Neural cell (in vitro differentiated cells): ENCODE data around the gene FKBP1A.

Experiments
- EZH2 ChIP-seq: fragments of 200-600, 300-800 bp; shearing (Covaris generic), sonication (generic); IDR thresholded peaks from 2 replicates; pipeline ENCODE4 v1.6.1; 2014; ENCODE audit warnings: antibody characterized with exemption, low read length, borderline replicate concordance, mild to moderate bottlenecking; ENCODE audit not compliant: insufficient read depth, poor library complexity, severe bottlenecking
- TF ChIP-seq, protein P1 (sequence below): fragments of 450-650 bp; IDR thresholded peaks from 2 replicates; pipeline ENCODE4 v1.5.1; 2014; ENCODE audit warnings: antibody characterized with exemption, mild to moderate bottlenecking, moderate library complexity; ENCODE audit not compliant: poor library complexity, severe bottlenecking

DNA sequence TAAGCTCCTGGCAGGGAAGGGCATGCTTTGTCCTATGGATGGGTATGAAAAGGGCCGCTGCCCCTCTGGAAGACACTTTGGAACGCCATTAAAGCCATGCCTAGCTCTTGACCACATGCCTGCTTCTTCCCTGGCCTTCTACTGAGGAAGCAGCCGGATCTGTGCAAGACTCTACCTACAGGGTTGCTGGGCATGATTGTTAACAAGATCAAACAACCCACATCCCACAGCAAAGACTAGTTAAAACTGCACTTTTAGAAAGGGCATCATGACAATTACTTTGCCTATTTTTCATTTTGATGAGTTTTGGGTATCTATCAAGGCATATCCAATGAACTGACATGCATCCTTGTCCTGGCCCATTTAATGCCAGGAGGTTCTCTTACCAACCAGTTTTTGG, 48.3 kb upstream of the FKBP1A start:
- TF ChIP-seq, protein P1, sequence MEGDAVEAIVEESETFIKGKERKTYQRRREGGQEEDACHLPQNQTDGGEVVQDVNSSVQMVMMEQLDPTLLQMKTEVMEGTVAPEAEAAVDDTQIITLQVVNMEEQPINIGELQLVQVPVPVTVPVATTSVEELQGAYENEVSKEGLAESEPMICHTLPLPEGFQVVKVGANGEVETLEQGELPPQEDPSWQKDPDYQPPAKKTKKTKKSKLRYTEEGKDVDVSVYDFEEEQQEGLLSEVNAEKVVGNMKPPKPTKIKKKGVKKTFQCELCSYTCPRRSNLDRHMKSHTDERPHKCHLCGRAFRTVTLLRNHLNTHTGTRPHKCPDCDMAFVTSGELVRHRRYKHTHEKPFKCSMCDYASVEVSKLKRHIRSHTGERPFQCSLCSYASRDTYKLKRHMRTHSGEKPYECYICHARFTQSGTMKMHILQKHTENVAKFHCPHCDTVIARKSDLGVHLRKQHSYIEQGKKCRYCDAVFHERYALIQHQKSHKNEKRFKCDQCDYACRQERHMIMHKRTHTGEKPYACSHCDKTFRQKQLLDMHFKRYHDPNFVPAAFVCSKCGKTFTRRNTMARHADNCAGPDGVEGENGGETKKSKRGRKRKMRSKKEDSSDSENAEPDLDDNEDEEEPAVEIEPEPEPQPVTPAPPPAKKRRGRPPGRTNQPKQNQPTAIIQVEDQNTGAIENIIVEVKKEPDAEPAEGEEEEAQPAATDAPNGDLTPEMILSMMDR, result no peak
- no peak for TF ChIP-seq EZH2
